ENCODE results near the gene DNAJC24.

Gene DNAJC24

DNA sequence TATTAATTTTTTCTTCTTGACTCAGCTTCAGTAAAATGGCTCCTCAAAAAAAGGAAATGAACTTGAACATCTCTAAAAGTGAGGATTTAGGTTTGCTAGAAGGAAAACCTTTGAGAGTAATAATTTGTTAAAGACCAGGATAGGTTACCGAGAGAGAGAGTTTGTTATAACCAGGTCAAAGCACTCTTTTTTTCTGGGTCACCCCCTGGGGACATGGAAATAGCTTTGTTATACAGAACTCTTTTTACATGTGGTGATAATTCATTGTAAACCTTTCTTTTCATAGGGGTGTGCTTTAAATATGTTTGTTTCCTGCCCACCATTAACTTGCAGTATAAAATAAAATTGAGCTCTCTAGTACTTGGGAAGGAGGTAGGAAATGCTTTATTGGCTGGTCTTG is 47.7 kb downstream of the DNAJC24 start:
- no peak for DNase-seq

DNA sequence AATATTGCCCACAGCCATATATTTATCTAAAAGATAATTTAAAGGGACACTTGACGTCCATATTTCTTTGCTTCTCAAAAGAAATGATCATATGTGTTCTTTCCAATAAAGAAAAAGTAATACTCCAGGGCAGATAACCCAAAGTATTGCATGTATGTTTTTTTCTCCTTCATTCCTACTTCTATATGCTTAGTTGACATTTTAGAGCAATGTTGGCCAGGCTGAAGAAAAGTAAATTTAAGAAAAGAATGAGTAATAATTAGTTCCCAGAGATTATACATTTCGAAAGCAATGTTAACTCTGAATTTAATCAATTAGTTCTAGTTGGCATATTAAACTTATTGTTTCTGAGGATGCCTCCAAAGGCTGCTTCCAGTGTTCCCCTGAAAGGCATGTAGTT is 48.2 kb downstream of the DNAJC24 start:
- no peak for DNase-seq

DNA sequence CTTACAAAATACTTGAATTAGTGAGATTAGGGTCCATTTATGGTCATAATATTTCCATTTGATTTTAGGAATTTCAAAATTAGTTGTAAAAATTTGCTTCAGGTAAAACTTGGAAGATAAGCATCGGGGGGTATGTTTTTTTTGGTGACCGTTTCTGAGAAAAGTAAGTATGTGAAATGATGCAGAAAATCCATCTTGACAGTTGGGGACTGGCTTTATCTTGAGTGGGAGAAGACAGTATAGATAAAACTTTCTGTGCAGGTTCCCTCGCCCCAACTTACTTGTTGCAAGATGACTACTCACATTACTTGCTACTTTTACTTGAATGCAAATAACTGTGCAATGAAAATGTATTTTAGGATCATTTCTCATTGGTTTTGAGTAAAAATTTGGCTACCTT is 49.5 kb downstream of the DNAJC24 start:
- DNase-seq: no peak

DNA sequence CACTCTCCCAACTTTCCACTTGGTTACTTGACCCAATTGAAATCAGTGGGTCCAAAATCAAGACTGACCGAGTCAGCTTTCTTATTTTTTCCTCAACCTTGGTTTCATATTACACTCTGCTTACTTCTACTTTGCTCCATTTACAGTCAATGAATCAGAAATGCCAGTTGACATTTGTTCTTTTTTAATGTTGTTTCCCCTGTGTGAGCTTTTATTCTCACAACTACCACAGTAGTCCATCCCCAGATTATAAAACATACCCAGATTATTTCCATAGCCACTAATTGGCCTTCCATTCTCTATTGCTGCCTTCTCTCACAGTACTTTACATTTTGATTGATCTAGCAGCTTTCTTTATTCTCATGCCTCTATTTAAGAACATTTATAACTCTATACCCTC is 50.0 kb downstream of the DNAJC24 start:
- DNase-seq: no peak

DNA sequence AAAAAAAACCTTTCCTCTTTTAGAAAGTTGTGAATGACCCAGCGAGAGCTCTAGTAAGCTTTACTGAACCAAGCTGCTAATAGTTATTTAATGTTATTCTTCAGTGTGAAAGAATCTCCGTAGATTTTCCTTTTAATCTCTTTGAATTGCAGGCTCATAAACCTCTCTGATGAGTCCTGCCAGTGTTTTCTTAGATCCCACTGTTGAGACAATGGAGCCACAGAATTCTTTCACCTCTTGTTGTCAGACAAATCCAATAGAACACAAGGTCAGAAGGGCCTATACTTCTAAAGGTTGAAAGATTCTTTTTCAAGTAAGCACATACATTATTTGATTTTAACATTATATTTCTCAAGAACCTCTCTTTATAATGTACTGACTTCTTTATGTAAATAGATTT is 52.2 kb downstream of the DNAJC24 start:
- DNase-seq: no peak

DNA sequence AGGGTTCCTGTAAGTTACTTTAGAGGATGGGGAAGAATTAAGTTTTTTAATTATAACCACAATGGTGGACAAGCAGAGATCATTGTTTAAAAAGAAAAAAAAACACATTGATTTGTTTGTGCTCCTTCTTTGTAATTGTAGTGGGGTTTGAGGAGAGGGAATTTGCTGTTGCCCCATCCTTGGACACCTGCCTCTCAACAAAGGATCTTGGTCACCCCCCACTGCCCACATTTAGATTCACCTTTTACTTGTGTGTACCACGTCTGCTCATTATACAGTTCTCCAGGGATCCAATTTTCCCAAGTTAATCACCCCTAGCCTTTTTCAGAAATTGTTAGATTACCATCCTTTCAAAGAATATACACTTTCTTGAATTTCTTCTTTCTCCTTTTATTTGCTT is 53.0 kb downstream of the DNAJC24 start:
- no peak for DNase-seq

DNA sequence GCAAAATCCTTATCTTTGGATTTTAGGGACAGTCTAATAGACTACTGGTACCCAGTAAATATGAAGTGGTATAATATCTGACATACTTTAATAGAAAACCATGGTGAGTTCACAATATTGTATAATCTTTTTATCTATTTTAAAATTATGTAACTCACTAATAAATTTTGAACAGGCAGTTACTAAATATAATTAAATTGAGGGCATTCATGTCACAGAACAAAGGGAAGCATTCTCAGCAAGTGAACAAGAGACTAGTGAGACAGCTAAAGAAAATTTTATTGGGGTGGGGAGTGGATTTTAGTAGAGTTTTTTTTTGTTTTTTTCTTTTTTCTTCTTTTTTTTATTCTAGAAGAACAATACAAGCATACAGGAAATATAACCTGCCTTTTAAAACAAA is 55.0 kb downstream of the DNAJC24 start:
- no peak for DNase-seq

DNA sequence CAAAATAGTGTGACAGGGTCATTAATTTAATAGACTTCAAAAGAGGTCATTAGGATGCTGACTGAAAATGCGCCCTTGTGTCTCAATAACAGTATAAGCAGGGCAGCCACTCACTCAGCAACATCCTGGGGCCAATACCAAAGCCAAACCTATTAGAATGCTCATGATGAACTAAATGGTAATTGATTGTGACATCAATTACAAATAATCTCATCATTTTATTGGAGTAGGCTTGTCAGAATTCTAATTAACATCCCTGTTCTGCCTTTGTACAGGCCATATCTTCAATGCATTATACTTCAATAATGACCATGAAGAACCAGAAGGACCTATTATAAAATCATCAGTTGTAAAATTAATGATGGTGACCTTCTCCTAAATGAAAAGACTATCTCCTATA is 64.2 kb downstream of the DNAJC24 start:
- no peak for DNase-seq

DNA sequence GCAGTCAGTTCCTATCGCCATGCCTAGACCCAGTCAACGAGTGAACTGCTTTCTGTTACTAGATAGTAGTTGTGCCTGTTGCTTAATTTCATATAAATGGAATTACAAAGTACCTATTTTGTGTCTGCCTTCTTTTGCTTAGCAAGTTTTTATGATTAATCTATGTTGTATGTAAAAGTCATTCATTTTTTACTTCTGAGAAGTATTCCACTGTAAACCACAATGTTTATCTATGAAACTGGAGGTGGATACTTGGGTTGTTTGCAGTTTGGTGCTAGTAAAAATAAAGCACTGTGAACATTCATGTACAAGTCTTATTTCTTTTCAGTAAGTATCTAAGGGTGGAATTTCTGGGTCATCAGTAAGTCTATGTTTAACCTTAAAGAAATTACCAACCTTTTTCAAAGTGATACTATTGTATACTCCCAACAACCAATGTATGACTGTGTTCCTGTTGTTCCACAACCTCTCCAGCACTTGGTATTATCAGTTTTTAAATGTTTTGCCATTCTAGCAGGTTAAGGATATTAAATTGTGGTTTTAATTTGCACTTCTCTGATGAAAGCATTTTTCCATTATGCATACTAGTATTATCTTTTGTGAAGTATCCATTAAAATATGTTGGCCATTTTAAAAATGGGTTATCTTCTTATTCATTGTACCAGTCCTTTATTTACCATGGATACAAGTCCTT is 68.2 kb downstream of the DNAJC24 start:
- no peak for DNase-seq

DNA sequence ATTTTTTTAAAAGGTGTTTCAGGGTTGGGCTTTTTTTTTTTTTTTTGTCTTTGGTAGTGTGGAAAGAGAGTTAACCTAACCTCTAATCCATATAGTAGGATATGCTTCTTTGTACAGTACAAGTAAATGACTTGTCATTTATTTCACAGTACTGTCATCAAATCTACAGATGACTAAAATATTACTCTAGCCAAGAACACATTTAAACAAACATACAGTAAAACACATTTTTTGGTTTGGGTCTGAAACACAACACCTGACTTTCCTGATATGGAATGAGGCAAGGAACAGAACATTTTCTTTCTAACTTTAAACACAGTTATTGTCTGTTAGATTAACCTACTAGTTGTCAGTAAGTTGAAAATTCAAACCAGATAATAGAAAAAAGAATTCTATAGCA is 71.6 kb downstream of the DNAJC24 start:
- no peak for DNase-seq

DNA sequence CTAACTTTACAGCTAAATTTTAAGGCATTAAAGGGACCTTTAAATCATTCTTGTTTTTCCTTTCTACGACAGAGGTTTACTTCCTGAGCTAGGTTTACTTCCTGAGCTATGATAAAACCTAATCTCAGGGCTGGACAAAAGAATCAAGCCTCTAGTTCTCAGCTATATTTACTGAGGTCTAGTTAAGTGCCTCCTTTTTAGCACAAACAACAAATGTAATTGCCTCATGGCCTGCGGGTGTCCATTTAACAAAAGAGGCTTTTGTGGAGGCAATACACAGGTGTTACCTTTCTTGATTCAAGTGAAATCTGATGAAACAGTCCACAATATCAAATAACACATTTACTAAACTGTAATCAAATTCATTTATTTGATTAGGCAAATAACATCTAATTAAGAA is 72.4 kb downstream of the DNAJC24 start:
- DNase-seq: no peak

DNA sequence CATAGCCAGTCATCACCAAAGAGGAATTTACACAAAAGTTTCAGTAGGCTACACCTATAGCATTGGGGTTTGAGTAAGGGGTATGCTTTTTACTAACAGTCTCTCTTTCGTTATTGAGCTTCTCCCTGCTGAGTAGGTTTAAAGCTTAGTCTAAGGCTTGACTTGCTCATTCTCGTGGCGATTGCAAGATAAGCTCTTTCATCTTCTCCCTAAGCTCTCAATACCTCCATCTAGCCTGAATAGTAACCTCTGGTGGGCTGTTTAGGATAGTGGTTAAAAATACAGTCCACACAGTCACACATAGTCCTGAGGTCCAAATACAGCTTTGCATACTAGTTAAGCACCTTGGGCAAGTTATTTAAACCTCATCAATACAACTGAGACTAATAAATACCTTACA is 74.1 kb downstream of the DNAJC24 start:
- DNase-seq: no peak

DNA sequence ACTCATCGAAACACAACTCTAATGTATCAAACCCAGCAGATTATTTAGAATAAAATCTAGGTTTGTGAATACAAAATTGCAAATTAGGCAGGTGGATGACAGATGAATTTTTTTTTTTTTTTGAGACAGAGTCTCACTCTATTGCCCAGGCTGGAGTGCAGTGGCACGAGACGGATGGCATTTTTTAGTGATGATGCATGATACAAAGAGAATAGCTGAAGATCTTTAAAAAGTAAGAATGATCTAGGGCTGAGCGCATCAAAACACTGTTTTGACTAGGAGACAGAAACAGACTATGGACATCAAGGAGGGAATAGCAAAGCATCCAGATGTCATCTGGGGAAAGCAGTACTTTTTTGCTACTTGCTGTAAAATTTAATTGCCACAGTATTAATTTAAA is 76.0 kb downstream of the DNAJC24 start:
- DNase-seq: no peak

DNA sequence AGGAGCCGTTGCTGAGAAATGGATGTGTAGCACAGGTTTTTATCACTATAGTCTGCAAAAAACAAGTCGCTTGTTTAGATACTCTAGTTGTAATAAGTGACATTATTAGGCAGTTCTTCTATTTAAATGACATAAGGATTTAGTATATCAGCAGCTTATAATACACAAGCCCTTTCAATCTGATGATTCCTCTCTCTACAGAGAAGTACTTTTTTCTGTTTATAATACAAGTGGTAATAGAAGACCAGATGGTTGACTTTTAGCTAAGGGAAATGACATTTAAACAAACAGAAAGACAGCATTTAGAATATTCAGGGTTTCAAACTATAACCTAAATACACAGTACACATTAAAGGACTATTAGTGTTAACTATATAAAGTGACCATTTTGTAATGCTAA is 79.4 kb downstream of the DNAJC24 start:
- no peak for DNase-seq

DNA sequence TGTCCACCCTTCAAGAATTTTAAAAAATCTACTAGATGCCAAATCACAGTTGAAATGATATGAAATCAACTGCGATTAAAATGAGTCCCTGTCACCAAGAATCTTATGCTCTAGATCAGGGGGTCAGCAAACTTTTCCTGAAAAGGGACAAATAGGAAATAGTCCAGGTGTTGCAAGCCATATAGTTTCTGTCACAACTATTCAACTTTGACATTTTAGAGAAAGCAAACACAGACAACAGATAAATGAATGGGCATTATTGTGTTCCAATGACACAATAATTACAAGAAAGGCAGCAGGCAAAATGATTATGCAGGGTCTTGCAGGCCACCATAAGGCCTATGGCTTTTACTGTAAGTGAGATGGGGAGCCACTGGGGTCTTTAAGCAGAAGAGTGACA is 81.2 kb downstream of the DNAJC24 start:
- no peak for DNase-seq

DNA sequence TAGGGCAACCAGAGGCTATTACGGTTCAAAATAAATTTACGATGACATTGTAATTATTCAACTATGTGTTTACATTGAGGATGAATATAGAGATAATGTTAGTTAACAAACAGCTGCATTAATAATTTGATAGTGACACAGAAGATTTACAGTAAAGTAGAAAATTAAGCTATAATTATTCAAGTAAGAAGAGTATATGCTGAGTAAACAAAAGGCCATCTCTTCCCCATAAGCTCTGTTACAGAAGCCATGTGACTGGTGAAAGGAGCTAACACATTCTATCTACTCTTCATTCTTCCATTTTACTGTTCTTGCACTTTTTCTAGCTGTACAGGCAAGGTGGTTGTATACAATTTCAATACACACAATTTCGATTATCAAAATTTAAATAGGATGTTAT is 85.5 kb downstream of the DNAJC24 start:
- DNase-seq: no peak

DNA sequence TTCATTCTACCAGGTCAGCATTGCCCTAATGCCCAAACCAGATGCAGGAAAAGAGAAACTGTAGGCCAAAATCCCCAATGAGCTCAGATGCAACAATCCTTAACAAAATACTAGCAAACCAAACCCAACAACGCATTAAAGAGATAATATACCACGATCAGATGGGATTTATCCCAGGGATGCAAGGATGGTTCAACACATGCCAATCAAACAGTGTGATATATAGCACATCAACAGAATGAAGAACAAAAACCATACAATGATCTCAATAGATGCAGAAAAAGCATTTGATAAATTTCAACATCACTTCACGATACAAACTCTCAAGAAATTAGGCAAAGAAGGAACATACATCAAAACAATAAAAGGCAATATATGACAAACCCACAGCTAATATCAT is 94.8 kb downstream of the DNAJC24 start:
- DNase-seq: no peak

DNA sequence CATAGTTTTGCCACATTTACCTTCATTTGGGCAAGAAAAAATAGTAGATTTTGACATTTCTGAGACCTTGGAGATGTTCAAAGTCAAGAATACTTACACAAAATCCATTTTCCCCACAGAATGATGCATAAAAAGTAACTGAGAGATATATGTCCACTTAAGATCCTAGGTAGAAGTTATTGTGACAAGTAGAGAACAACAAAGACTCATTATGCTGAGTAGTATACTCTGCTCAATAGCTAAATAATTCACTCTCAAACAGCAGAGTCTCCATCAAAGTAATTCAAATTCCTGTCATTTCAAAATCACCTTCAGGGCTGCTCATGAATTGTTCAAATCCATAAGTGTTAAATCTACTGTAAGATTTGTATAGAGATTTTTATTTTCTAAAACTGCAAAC is 104.4 kb downstream of the DNAJC24 start:
- no peak for DNase-seq

DNA sequence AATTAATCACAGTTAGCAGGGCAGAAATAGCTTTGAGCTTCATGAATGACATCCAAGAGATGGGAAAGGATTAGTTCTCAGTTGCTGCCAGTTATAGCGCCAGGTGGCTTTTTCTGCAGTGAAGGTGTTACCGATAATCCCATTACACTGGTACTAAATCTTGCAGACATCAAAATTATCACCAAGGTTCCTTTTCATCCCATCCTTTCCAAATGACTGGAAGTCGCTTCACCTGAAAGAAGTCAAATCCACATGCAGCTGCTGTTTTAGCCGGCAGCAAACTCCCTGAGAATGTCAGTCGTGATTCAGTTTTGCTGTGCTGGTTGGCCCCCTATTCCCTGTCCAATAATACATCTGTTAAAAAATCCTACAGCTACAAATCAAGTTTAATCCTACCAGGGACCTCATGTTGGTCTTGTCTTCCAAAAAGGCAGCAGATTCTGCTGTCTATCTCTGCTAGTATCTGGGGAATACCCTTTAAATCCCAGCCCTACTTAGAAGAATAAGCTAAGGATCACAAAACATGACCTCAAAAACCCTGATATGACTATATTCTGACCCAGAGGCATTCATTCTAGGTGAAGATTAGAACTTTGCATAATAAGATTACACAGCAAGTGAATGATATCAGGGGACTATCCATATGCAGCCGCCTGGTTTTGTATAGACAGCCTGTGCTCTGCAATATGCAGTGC is 108.0 kb downstream of the DNAJC24 start:
- DNase-seq: no peak

DNA sequence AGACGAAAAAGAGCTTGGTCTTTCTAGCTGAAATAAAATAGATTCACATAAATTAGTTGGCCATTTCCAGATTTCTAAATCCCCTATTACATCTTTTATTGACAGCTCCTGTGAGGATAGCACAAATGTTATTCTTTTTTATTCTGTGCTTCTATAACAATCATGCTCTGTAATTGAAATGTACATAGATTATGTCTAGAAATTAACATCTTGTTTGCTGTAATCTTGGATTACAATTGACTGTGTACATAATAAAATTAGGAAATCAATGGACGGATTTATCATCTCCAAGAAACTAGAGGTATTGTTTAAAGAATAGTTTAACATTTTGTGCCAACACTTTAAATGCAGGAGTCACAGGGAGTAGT is 108.5 kb downstream of the DNAJC24 start:
- no peak for DNase-seq

DNA sequence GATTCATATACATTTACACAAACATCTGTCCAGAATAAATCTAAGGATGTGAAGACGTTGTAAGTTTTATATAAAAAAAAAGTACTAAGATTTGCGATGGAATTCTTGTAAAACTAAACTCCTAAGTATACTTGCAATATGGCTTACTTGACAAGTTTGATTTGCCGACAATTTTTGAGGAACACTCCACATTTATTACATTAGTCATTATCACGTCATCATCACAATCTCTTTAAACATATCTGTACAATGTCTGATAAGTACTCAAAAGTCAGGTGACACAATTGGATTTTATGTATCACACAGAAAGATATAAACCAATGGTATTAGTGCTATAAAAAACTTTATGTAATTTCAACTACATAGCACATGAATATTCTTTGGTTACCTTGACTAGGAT is 109.4 kb downstream of the DNAJC24 start:
- DNase-seq: no peak

DNA sequence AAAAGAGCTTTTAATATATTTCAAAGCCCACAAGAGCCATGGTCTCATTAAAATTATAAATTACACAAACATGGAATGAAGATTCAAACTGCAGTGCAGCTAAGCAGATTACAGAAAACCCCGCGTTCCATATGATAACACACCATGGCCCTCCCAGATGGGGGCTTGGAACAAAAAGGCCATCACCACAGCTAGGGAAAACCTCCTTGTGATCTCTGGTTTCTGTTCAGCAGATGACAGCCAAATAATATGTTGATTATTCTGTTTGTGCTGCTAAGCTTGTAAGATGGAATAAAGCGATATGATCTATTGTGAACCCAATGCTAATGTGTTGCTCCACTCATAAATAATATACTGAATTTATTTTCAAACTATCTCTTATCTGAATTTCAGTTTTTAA is 111.3 kb downstream of the DNAJC24 start:
- DNase-seq: no peak

Measured in T-helper 9 cell (primary cell).